Smooth muscle cell (in vitro differentiated cells): ENCODE data around the gene RASL11A. TPM values are rescaled to one million over a fixed set of nuclear protein-coding genes. Genes with fewer than 3 reads are reported as not detected.
A peak's percentile ranks its signal among the peaks of the same experiment; 100 is the strongest.

Experiments
- DNase-seq: peaks from one replicate; lab custom pipeline; 2025; ENCODE audit not compliant: unreplicated experiment; lab: John Stamatoyannopoulos, UW
- H2AFZ ChIP-seq: fragments of 200-600 bp; sonication (generic); 2 replicates; pipeline ENCODE4 v1.6.0; 2016; ENCODE audit warnings: antibody characterized with exemption, low read depth, mild to moderate bottlenecking
- H3F3A ChIP-seq: fragments of 200-600 bp; sonication (generic); 2 replicates; pipeline ENCODE4 v1.6.0; 2017; ENCODE audit warnings: antibody characterized with exemption, low read depth
- H3K27ac ChIP-seq: fragments of 200-600 bp; sonication (generic); 2 replicates; pipeline ENCODE4 v1.5.1; 2016; ENCODE audit warnings: low read depth, mild to moderate bottlenecking
- H3K27me3 ChIP-seq: fragments of 200-600 bp; sonication (generic); 2 replicates; pipeline ENCODE4 v1.6.1; 2016; ENCODE audit warnings: low read depth, mild to moderate bottlenecking
- H3K36me3 ChIP-seq: fragments of 200-600 bp; sonication (generic); 2 replicates; pipeline ENCODE4 v1.5.1; 2016; ENCODE audit warnings: low read depth
- H3K4me1 ChIP-seq: fragments of 200-600 bp; sonication (generic); 2 replicates; pipeline ENCODE4 v1.5.1; 2016; ENCODE audit warnings: low read depth
- H3K4me2 ChIP-seq: fragments of 200-600 bp; sonication (generic); 2 replicates; pipeline ENCODE4 v1.6.0; 2016; ENCODE audit warnings: mild to moderate bottlenecking
- H3K4me3 ChIP-seq: fragments of 200-600 bp; sonication (generic); 2 replicates; pipeline ENCODE4 v1.5.1; 2016; ENCODE audit warnings: mild to moderate bottlenecking
- H3K79me2 ChIP-seq: fragments of 200-600 bp; sonication (generic); 2 replicates; pipeline ENCODE4 v1.6.0; 2016; ENCODE audit warnings: low read depth, mild to moderate bottlenecking
- H3K9ac ChIP-seq: fragments of 200-600 bp; sonication (generic); 2 replicates; pipeline ENCODE4 v1.6.0; 2016; ENCODE audit warnings: low read depth
- H3K9me3 ChIP-seq: fragments of 200-600 bp; sonication (generic); replicated peaks from 2 replicates; pipeline ENCODE4 v1.5.1; 2016; ENCODE audit warnings: low read depth
- H4K20me1 ChIP-seq: fragments of 200-600 bp; sonication (generic); 2 replicates; pipeline ENCODE4 v1.6.0; 2016; ENCODE audit warnings: low read depth
- WGBS: methylation state at CpG from one replicate; pipeline ENCODE4 v1.1.7; 2016; ENCODE audit warnings: low lambda C conversion rate; 5-methylcytosine and 5-hydroxymethylcytosine counted together
- polyA plus RNA-seq: library from polyadenylated mRNA; unstranded; fragments of >200 nt; fragmentation: Nextera tagmentation; extraction: Ambion mirVana; gene quantifications from 2 replicates; pipeline ENCODE4 v1.2.1, GENCODE V29; 2016
- total RNA-seq: library from RNA; depleted of rRNA; stranded (reverse); fragments of >200 nt; gene quantifications from 2 replicates; pipeline ENCODE4 v1.2.3, GENCODE V29; 2014
- TF ChIP-seq, protein P1 (sequence below): fragments of 200-600 bp; sonication (generic); IDR thresholded peaks from 2 replicates; pipeline ENCODE4 v1.5.1; 2017; ENCODE audit warnings: borderline replicate concordance, mild to moderate bottlenecking, antibody characterized with exemption; ENCODE audit not compliant: insufficient read depth, poor library complexity, severe bottlenecking

The RASL11A gene
- total and polyA plus RNA-seq, 2 experiments from 2014 or later, result 0.30 to 1.9 TPM

DNA sequence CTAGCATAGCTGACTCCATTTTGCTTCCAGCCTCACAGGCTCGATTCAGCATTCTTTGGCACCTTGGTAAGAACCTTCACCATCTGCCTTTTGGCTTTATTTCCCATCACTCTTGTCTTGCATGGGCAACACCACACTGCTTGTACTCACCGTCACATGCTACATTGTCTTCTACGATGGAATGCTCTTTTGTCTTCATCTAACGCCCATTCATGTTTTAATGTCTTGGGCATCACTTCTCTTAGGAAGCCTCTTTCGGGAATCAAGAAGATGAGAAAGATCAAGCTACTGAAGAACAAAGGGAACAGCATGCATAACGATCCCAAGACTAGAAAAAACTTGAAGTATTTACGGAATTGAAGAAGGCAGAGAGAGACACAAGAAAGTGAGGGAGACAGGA lies 25.0 kb upstream of the RASL11A start:
- WGBS, result 80% methylated on average over 7 of the region's 7 CpGs

DNA sequence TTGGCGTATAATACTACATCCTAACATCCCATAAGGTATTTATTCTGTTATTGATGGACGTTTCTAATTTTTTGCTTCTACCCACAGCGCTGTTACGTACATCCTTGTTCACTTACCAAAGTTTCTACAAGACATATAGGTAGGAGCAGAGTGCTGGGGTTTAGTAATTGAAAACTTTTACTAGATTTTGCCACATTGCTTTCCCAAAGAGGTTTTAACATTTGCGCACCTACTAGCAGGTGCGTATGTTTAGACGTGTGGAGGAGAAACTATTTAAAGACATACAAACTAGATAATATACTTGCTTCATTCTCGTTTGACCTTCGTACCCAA lies 19.8 kb upstream of the RASL11A start:
- WGBS, result 2% methylated on average over 9 of the region's 9 CpGs
- Histone ChIP-seq H3K4me1 (peaks cover 26% of the 10 kb centered on the region), H2AFZ (peak overlapping the region; percentile 83), H4K20me1 (peaks cover 40% of the 10 kb centered on the region), H3K9me3 (no peaks in the 10 kb centered on the region), H3F3A (peaks cover 16% of the 10 kb centered on the region), H3K27ac (peak overlapping the region; percentile 99), H3K9ac (peak overlapping the region; percentile 97), H3K4me3 (peak overlapping the region; percentile 74), H3K36me3 (peaks cover 6% of the 10 kb centered on the region), H3K79me2 (peaks cover 55% of the 10 kb centered on the region), H3K4me2 (peak overlapping the region; percentile 97), H3K27me3 (no peaks in the 10 kb centered on the region)
- DNase-seq, result no peak
- TF ChIP-seq, protein P1, sequence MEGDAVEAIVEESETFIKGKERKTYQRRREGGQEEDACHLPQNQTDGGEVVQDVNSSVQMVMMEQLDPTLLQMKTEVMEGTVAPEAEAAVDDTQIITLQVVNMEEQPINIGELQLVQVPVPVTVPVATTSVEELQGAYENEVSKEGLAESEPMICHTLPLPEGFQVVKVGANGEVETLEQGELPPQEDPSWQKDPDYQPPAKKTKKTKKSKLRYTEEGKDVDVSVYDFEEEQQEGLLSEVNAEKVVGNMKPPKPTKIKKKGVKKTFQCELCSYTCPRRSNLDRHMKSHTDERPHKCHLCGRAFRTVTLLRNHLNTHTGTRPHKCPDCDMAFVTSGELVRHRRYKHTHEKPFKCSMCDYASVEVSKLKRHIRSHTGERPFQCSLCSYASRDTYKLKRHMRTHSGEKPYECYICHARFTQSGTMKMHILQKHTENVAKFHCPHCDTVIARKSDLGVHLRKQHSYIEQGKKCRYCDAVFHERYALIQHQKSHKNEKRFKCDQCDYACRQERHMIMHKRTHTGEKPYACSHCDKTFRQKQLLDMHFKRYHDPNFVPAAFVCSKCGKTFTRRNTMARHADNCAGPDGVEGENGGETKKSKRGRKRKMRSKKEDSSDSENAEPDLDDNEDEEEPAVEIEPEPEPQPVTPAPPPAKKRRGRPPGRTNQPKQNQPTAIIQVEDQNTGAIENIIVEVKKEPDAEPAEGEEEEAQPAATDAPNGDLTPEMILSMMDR, result no peak

More for the DNA sequence above, 25.0 kb upstream of the RASL11A start:
- Histone ChIP-seq H3K79me2 (peaks cover 8% of the 10 kb centered on the region), H3F3A (no peaks in the 10 kb centered on the region), H2AFZ (no peak overlapping the region), H3K4me1 (peaks cover 7% of the 10 kb centered on the region), H3K27me3 (no peaks in the 10 kb centered on the region), H3K9ac (no peak overlapping the region), H3K36me3 (no peaks in the 10 kb centered on the region), H3K9me3 (no peaks in the 10 kb centered on the region), H3K4me2 (no peak overlapping the region), H3K4me3 (no peak overlapping the region), H4K20me1 (no peaks in the 10 kb centered on the region), H3K27ac (no peak overlapping the region)
- TF ChIP-seq, protein P1, result no peak
- no peak for DNase-seq

- H3K27ac ChIP-seq, result peak within 1 kb of the TSS; percentile 99
- peak within 1 kb of the TSS; percentile 97 for H3K4me2 ChIP-seq
- no peaks in the 10 kb centered on the region for H3K9me3 ChIP-seq
- peak; percentile 60 for DNase-seq
- H4K20me1 ChIP-seq, result peaks cover 46% of the 10 kb centered on the region
- H3K4me1 ChIP-seq, result peaks cover 26% of the 10 kb centered on the region
- H3K36me3 ChIP-seq, result peaks cover 8% of the 10 kb centered on the region
- H3K4me3 ChIP-seq, result peak within 1 kb of the TSS; percentile 74
- H3K27me3 ChIP-seq, result no peaks in the 10 kb centered on the region
- H3K79me2 ChIP-seq, result peaks cover 58% of the 10 kb centered on the region
- H3K9ac ChIP-seq, result peak within 1 kb of the TSS; percentile 97
- WGBS, result 1% methylated on average over 69 of the region's 69 CpGs
- peak within 1 kb of the TSS; percentile 83 for H2AFZ ChIP-seq
- TF ChIP-seq, protein P1, result no peak
- peaks cover 23% of the 10 kb centered on the region for H3F3A ChIP-seq
Observed at GRCh38 chr13:27251166-27252091, 19.2 kb upstream of the RASL11A start, which contains the start of gene RPL21. Gene RPL21 (plus strand): TSS chr13:27251558. CDS start chr13:27253777, 2,219 bp downstream.

GRCh38 chr13:27252467-27252866 lies 18.2 kb upstream of the RASL11A start:
- peak overlapping the region; percentile 97 for H3K9ac ChIP-seq
- peaks cover 26% of the 10 kb centered on the region for H3K4me1 ChIP-seq
- H3K4me3 ChIP-seq, result peak overlapping the region; percentile 74
- peaks cover 58% of the 10 kb centered on the region for H3K79me2 ChIP-seq
- no peaks in the 10 kb centered on the region for H3K9me3 ChIP-seq
- H3K4me2 ChIP-seq, result peak overlapping the region; percentile 97
- H3K27me3 ChIP-seq, result no peaks in the 10 kb centered on the region
- no peak overlapping the region for H2AFZ ChIP-seq
- peaks cover 10% of the 10 kb centered on the region for H3K36me3 ChIP-seq
- DNase-seq, result no peak
- H4K20me1 ChIP-seq, result peaks cover 56% of the 10 kb centered on the region
- TF ChIP-seq, protein P1, result no peak
- peak overlapping the region; percentile 99 for H3K27ac ChIP-seq
- H3F3A ChIP-seq, result peaks cover 27% of the 10 kb centered on the region
